Fibroblast of the conjunctiva (primary cell): Measurements from ENCODE around the gene SHC2.
"Not testable (repeated sequence)": the region's sequence is repeated elsewhere in the genome, so short reads cannot be mapped to it uniquely, and the experiment has no call there.

ENCODE experiments used
- DNase-seq: peaks from one replicate; pipeline ENCODE4 v3.0.0-alpha.2; 2010; ENCODE audit warnings: low read depth

The SHC2 gene

DNA sequence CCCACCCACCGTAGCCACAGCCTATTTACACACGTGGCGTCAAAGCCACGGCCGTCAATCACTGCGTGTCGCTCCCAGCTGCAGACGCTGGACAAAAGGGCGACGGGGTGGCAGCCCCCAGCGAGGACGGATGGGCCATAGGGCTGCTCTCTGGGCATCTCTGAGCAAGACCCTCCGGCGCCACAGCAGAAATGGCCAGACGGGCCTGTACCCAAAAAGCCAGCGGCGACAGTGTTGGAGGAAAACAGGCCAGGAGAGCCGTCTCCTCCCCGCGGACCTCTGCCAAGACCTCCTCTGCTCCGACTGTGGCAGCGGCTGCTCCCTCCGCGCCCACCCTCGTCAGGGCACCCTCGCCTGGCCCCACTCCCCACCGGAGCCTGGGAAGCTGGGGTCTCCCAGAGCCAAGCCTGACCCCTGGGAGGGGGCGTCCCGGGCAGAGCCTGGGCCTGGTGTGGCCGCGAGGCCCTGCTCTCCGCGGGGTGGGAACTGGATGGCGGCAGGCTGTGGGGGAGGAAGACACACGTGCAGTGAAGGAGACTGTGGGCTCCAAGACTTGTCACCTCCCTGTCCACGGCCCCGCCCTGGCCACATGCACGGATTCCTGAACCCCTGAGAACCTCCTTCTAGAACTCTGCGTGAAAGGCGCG, 54.6 kb downstream of the SHC2 start:
- DNase-seq: no peak

GRCh38 chr19:405121-405965, 55.5 kb downstream of the SHC2 start:
- no peak for DNase-seq

DNA sequence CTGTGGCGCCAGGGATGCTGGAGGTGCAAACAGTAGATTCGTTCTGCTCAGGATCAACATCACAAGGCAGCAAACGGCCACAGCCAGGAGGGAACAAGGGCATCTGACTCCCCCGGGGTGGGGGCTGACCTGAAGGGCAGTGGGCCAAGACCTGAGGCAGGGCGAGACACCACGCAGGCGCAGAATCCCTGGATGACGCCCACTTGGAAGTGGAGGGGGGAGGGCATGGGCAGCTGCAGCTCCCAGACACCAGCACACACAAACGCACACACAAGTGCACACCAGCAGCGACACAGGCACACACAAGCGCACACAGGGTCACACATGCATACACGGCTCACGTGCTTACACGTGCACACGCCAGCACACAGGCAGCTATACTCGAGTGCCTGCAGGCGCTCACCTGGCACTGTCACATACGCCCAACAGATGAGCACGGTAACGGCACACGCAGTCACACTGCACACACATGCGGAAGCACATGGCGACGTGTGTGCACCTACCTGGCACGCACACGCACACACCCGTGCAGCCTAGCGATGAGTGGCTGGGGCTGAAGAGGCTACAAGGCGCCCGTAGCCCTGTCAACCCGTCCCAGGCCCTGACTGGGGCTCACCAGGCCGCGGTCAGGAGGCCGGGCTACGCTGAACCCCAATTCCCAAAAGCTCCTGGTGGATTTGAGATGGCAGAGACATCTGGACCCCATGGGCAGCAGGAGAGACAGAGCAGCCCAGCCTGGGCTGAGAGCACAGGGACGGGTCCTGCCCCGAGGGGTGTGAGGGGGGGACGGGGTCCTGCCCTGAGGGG, 57.4 kb downstream of the SHC2 start:
- no peak for DNase-seq

GRCh38 chr19:402786-403185, 58.0 kb downstream of the SHC2 start:
- DNase-seq: no peak

GRCh38 chr19:401866-402511, 58.8 kb downstream of the SHC2 start:
- DNase-seq: no peak

- DNase-seq: no peak
Measured at GRCh38 chr19:400976-401865, 59.6 kb downstream of the SHC2 start.

GRCh38 chr19:399370-399769, 61.5 kb downstream of the SHC2 start:
- no peak for DNase-seq

GRCh38 chr19:398719-399118, 62.1 kb downstream of the SHC2 start:
- DNase-seq: no peak

- DNase-seq: no peak
Measured at GRCh38 chr19:397941-398706, 62.7 kb downstream of the SHC2 start.

DNA sequence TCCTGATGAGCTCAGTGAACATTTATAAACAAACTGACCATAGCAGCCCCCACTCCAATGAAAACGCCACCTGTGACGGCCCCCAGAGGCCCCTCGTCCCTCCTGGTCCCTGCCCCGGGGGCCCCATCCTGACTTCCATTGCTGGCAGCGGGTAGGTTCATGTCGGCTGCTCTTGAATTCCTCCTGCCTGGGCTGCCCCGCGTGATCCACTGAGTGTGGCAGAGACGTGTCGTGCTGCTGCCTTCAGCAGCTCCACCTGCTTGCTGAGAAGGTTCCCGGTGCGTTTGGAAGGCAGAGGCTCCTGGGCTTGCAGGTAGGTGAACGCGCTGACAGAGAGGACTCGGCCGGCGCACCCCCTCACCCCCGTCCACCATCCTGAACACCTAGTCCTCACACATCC, 63.5 kb downstream of the SHC2 start:
- DNase-seq: no peak

DNA sequence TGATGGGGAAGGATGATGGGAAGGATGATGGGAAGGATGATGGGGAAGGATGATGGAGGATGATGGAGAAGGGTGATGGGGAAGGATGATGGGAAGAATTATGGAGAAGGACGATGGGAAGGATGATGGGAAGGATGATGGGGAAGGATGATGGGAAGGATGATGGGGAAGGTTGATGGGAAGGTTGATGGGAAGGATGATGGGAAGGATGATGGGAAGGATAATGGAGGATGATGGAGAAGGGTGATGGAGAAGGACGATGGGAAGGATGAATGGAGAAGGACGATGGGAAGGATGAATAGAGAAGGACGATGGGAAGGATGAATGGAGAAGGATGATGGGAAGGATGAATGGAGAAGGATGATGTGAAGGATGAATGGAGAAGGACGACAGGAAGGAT, 65.4 kb downstream of the SHC2 start:
- no peak for DNase-seq

DNA sequence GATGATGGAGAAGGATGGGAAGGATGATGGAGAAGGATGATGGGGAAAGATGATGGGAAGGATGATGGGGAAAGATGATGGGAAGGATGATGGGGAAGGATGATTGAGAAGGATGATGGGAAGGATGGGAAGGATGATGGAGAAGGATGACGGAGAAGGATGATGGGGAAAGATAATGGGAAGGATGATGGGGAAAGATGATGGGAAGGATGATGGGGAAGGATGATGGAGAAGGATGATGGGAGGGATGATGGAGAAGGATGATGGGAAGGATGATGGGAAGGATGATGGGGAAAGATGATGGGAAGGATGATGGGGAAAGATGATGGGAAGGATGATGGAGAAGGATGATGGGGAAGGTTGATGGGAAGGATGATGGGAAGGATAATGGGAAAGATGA, 66.0 kb downstream of the SHC2 start:
- not testable (repeated sequence) for DNase-seq

DNA sequence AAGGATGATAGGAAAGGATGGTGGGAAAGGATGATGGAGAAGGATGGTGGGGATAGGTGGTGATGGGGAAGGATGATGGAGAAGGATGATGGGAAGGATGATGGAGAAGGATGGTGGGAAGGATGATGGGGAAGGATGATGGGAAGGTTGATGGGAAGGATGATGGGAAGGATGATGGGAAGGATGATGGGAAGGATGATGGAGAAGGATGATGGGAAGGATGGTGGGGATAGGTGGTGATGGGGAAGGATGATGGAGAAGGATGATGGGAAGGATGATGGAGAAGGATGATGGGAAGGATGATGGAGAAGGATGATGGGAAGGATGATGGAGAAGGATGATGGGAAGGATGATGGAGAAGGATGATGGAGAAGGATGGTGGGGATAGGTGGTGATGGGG, 67.3 kb downstream of the SHC2 start:
- not testable (repeated sequence) for DNase-seq

GRCh38 chr19:392375-392970, 68.4 kb downstream of the SHC2 start:
- no peak for DNase-seq

DNA sequence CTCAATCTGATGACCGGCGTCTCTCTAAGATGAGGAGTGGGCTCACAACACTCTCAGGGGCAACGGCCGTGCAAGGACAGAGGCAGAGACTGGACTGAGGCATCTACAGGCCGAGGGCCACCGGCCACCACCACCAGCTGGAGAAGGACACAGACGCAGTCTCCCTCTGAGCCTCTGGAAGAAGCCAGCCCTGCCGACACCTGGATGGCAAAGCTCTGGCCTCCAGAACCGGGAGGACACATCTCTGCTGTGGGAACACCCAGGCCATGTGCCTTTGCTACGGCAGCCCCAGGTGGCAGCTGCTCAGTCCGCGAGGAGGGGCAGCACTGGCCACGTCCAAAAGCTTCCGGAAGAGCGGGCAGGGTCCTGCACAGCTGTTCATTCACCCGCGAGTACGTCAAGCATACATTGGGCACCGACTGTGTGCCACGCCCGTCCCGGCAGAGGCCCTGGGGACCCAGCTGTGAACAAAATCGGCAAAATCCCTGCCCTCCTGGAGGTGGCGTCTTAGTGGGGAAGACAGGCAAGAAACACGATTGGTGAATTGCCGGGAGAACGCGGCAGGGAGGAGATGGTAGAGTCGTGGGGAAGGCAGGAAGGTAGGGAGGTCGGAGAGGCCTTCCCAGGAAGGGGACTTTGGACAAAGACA, 69.0 kb downstream of the SHC2 start:
- no peak for DNase-seq

GRCh38 chr19:391207-391557, 69.7 kb downstream of the SHC2 start:
- no peak for DNase-seq

- no peak for DNase-seq
Measured at GRCh38 chr19:390386-391206, 70.2 kb downstream of the SHC2 start.

- DNase-seq: no peak
Measured at GRCh38 chr19:389935-390289, 70.9 kb downstream of the SHC2 start.
